GM12878 (cell line): ENCODE results near the gene ANAPC5. TPM values are rescaled to one million over a fixed set of nuclear protein-coding genes. Genes with fewer than 3 reads are reported as not detected.

Experiments used
- ATAC-seq: fragments of 200-7000 bp; cut with Tn5 transposase; 3 replicates; pipeline ENCODE4 v1.9.1; 2020; ENCODE audit warnings: mild to moderate bottlenecking, moderate library complexity
- BruUV-seq: library from RNA; stranded (reverse); fragments of 400-500 nt; replicated peaks from 2 replicates; lab custom pipeline; 2021; lab: Mats Ljungman, UMichigan
- CTCF ChIA-PET: fragments of 300-600 bp; sonication (Branson Sonifier 250); formaldehyde crosslinking; extraction: SDS; loops from one replicate; lab custom pipeline; 2021; ENCODE audit warnings: inconsistent platforms; lab: Yijun Ruan, JAX
- POLR2A ChIA-PET: fragments of 350-600 bp; formaldehyde crosslinking; extraction: SDS; loops from one replicate; lab custom pipeline; 2021; ENCODE audit warnings: inconsistent platforms; lab: Charles Lee
- RAD21 ChIA-PET: fragments of 300-600 bp; sonication (Branson Sonifier 250); formaldehyde crosslinking; loops from one replicate; lab custom pipeline; 2023; ENCODE audit warnings: antibody characterized with exemption; ENCODE audit not compliant: unreplicated experiment; lab: Charles Lee
- SMC1A ChIA-PET: fragments of 300-600 bp; sonication (Branson Sonifier 250); formaldehyde crosslinking; loops from one replicate; lab custom pipeline; 2023; ENCODE audit not compliant: unreplicated experiment, uncharacterized antibody; lab: Charles Lee
- DNase-seq: peaks from one replicate; pipeline ENCODE4 v3.0.0-alpha.2; 2011; ENCODE audit warnings: low read depth, low spot score
- FAIRE-seq: peaks from 3 replicates; lab custom pipeline; 2011; peaks lifted over from hg19 to GRCh38; lab: Jason Lieb, UNC
- H2AFZ ChIP-seq: 2 replicates; pipeline ENCODE4 v1.6.0; 2011; ENCODE audit warnings: low read depth, low read length, control low read depth; ENCODE audit not compliant: control insufficient read depth
- H3K27ac ChIP-seq: 2 replicates; pipeline ENCODE4 v1.5.1; 2011; ENCODE audit warnings: control low read depth; ENCODE audit not compliant: control insufficient read depth, insufficient read depth
- H3K27me3 ChIP-seq, 2 experiments: replicated peaks in 1 of 2; 2 replicates each; pipeline versions ENCODE4 v1.6.0 to v1.6.1; 2011; ENCODE audit warnings: low read length in 1 of 2; ENCODE audit not compliant: control insufficient read depth in 2 of 2, insufficient read depth in 2 of 2
- H3K36me3 ChIP-seq, 2 experiments: 2 replicates each; pipeline ENCODE4 v1.5.1; 2011; ENCODE audit warnings: low read length in 1 of 2; ENCODE audit not compliant: control insufficient read depth in 2 of 2, insufficient read depth in 2 of 2
- H3K4me1 ChIP-seq: 2 replicates; pipeline ENCODE4 v1.6.1; 2011; ENCODE audit warnings: mild to moderate bottlenecking, low read length, moderate library complexity, mixed read lengths; ENCODE audit not compliant: control insufficient read depth, insufficient read depth
- H3K4me2 ChIP-seq: 2 replicates; pipeline ENCODE4 v1.6.0; 2011; ENCODE audit warnings: control low read depth; ENCODE audit not compliant: control insufficient read depth, insufficient read depth
- H3K4me3 ChIP-seq: fragments of 200-600 bp; sonication (generic); 2 replicates; pipeline ENCODE4 v1.5.1; 2016
- H3K79me2 ChIP-seq: 2 replicates; pipeline ENCODE4 v1.6.0; 2011; ENCODE audit warnings: low read length; ENCODE audit not compliant: control insufficient read depth, insufficient read depth
- H3K9ac ChIP-seq: 2 replicates; pipeline ENCODE4 v1.8.0; 2011; ENCODE audit warnings: low read length, control low read depth, mixed read lengths; ENCODE audit not compliant: control insufficient read depth, insufficient read depth
- H3K9me3 ChIP-seq: replicated peaks from 3 replicates; pipeline ENCODE4 v1.5.1; 2011; ENCODE audit warnings: mild to moderate bottlenecking, low read length; ENCODE audit not compliant: control insufficient read depth, insufficient read depth
- H4K20me1 ChIP-seq: 2 replicates; pipeline ENCODE4 v1.6.0; 2011; ENCODE audit not compliant: control insufficient read depth, insufficient read depth
- MTA3 ChIP-seq: IDR thresholded peaks from 2 replicates; pipeline ENCODE4 v1.6.1; 2012; ENCODE audit warnings: low read length, inconsistent platforms, borderline replicate concordance
- SP1 ChIP-seq: IDR thresholded peaks from one replicate; pipeline ENCODE4 v1.6.1; 2011; ENCODE audit warnings: low read depth, low read length
- TARDBP ChIP-seq: IDR thresholded peaks from 2 replicates; pipeline ENCODE4 v1.6.1; 2016; ENCODE audit warnings: borderline replicate concordance
- WGBS: methylation state at CpG from one replicate; pipeline ENCODE4 v1.1.6; 2016; ENCODE audit warnings: low lambda C conversion rate; ENCODE audit not compliant: insufficient replicate concordance, insufficient coverage; ENCODE audit errors: missing lambda C conversion rate; 5-methylcytosine and 5-hydroxymethylcytosine counted together
- in situ Hi-C: fragments of 300-500 bp; cut with MboI; formaldehyde crosslinking; loops from 9 replicates; pipeline ENCODE4 v1.14.3; 2018; ENCODE audit warnings: mixed read lengths
- intact Hi-C: fragments of 100-400 bp; cut with micrococcal nuclease; formaldehyde crosslinking; loops from one replicate; pipeline ENCODE4 v1.14.2; 2022; ENCODE audit not compliant: unreplicated experiment
- polyA plus RNA-seq, 11 experiments: library from polyadenylated mRNA; depleted of rRNA in 4 of 11; unstranded in 6 of 11; stranded (reverse) in 5 of 11; fragments of >200 nt; fragmentation: Nextera tagmentation in 4 of 11; fragmentation: Illumina TruSeq in 1 of 11; extraction: Ambion mirVana in 4 of 11; extraction: Trizol in 1 of 11; gene quantifications; 1 replicate in 1 of 11; 2 replicates in 10 of 11; pipeline versions ENCODE4 v1.2.1 to v1.2.3, GENCODE V29; 2011 to 2016; ENCODE audit warnings: inconsistent platforms in 2 of 11, missing spikeins in 2 of 11, low read depth in 1 of 11
- total RNA-seq, 4 experiments: library from RNA; depleted of rRNA in 3 of 4; stranded (reverse); fragments of >200 nt in 3 of 4; fragmentation: Illumina TruSeq in 1 of 4; extraction: Trizol in 1 of 4; gene quantifications; 2 replicates each; pipeline versions ENCODE4 v1.2.1 to v1.2.3, GENCODE V29; 2013 to 2021
- TF ChIP-seq, protein P1 (sequence below): IDR thresholded peaks from 2 replicates; pipeline ENCODE4 v1.6.1; 2012; ENCODE audit warnings: low read length, inconsistent platforms
- TF ChIP-seq, protein P2 (sequence below): fragments of 450-650 bp; IDR thresholded peaks from 2 replicates; pipeline ENCODE4 v1.6.1; 2016; ENCODE audit warnings: mild to moderate bottlenecking, moderate library complexity, borderline replicate concordance

Gene ANAPC5
- total and polyA plus RNA-seq, 10 of the 15 experiments (the other 5 are each of a cell fraction or from before 2014, with no cell fraction given), result 102 to 227 (median 166) TPM

DNA sequence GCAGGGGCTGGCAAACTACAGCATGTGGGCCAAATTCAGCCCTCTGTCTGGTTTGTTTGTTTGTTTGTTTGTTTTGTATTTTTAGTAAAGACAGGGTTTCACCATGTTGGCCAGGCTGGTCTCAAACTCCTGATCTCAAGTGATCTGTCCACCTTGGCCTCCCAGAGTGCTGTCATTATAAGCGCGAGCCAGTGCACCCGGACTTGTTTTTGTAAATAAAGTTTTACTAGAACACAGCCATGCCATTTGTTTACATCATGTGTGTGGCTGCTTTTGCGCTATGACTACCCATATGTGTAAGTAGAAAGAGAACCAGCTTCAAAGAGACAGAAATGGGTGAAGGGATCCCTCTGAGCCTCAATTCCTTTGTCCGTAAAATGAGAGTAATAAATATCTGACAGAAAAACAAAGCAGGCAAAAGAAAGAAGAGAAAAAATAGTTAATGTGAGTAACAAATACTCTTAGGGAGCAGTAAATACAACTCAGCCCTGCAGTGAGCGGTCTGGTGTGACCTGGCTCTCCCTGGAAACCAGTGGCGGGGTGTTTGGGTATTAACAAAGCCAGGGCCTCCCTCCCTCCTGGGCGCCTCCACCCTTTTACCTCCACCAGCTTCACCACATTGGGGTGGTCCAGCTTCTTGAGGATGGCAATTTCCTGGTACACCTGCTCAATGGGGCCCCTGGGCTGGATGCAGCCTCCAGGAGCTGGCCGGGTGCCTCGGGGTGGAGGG, 88.8 kb downstream of the ANAPC5 start:
- Histone ChIP-seq H3K4me2 (no peak overlapping the region), H3K4me3 (no peak overlapping the region), H3K4me1 (no peaks in the 10 kb centered on the region), H3K79me2 (no peaks in the 10 kb centered on the region), H2AFZ (no peak overlapping the region), H3K27ac (no peak overlapping the region), H4K20me1 (no peaks in the 10 kb centered on the region), H3K9me3 (no peaks in the 10 kb centered on the region), H3K36me3 (peaks cover 8 to 12% of the 10 kb centered on the region in 2 experiments), H3K9ac (no peak overlapping the region), H3K27me3 (no peaks in the 10 kb centered on the region)
- ChIA-PET CTCF (no interaction called here), RAD21 (interaction anchor here (0.6 to 1.2 kb wide), 2 partner anchors 32 to 639 kb away, joined by 3 read pairs; no protein-coding TSS in a partner anchor), SMC1A (no interaction called here), POLR2A (no interaction called here)
- 92% methylated on average over 10 of the region's 10 CpGs for WGBS
- intact Hi-C loops (no loop called here), in situ Hi-C loops (no loop called here)
- no peak for TF ChIP-seq MTA3
- TF ChIP-seq TARDBP, result no peak
- TF ChIP-seq, protein P1, sequence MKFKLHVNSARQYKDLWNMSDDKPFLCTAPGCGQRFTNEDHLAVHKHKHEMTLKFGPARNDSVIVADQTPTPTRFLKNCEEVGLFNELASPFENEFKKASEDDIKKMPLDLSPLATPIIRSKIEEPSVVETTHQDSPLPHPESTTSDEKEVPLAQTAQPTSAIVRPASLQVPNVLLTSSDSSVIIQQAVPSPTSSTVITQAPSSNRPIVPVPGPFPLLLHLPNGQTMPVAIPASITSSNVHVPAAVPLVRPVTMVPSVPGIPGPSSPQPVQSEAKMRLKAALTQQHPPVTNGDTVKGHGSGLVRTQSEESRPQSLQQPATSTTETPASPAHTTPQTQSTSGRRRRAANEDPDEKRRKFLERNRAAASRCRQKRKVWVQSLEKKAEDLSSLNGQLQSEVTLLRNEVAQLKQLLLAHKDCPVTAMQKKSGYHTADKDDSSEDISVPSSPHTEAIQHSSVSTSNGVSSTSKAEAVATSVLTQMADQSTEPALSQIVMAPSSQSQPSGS, result no peak
- TF ChIP-seq SP1, result no peak
- TF ChIP-seq, protein P2, sequence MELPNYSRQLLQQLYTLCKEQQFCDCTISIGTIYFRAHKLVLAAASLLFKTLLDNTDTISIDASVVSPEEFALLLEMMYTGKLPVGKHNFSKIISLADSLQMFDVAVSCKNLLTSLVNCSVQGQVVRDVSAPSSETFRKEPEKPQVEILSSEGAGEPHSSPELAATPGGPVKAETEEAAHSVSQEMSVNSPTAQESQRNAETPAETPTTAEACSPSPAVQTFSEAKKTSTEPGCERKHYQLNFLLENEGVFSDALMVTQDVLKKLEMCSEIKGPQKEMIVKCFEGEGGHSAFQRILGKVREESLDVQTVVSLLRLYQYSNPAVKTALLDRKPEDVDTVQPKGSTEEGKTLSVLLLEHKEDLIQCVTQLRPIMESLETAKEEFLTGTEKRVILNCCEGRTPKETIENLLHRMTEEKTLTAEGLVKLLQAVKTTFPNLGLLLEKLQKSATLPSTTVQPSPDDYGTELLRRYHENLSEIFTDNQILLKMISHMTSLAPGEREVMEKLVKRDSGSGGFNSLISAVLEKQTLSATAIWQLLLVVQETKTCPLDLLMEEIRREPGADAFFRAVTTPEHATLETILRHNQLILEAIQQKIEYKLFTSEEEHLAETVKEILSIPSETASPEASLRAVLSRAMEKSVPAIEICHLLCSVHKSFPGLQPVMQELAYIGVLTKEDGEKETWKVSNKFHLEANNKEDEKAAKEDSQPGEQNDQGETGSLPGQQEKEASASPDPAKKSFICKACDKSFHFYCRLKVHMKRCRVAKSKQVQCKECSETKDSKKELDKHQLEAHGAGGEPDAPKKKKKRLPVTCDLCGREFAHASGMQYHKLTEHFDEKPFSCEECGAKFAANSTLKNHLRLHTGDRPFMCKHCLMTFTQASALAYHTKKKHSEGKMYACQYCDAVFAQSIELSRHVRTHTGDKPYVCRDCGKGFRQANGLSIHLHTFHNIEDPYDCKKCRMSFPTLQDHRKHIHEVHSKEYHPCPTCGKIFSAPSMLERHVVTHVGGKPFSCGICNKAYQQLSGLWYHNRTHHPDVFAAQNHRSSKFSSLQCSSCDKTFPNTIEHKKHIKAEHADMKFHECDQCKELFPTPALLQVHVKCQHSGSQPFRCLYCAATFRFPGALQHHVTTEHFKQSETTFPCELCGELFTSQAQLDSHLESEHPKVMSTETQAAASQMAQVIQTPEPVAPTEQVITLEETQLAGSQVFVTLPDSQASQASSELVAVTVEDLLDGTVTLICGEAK, result peak; percentile 24; the same call in 1 of the 2 replicates
- no TSS peak for BruUV-seq
- no peak for FAIRE-seq
- no peak for DNase-seq
- ATAC-seq, result no peak
